DMS153 treated with DMSO at 0.1 percent for 48 hours (cell line): ENCODE results near the gene ACOX1.

Source experiments
- DNase-seq: peaks from one replicate; lab custom pipeline; 2025; ENCODE audit not compliant: unreplicated experiment; lab: John Stamatoyannopoulos, UW

ACOX1 gene

DNA sequence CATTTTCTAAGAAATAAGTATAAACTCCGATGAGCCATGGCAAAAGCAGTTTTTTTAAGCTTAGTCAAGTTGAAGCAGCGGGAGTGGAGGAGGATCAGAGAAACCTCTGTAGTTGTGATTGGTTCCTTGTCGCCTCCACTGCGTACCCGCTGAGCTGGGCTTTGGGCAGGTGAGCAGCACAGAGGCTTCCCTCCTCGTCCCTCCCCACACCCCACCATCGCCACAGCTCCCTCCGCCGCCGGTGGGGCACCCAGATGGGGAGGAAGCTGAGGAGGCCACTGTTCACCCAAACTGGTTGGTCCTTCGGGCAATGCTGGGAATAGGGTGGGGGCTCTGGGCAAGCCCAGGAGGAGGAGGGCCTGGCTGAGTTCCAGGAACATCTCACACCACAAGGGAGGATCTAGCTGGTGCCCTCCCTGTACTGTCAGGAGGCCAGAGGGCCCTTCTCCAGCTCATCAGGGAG is 69.1 kb downstream of the ACOX1 start:
- peak; percentile 87 for DNase-seq

GRCh38 chr17:75909051-75909811 is 69.7 kb downstream of the ACOX1 start:
- peak; percentile 87 for DNase-seq

GRCh38 chr17:75908201-75908600 is 70.8 kb downstream of the ACOX1 start:
- DNase-seq, result peak; percentile 51

GRCh38 chr17:75906143-75906884 is 72.7 kb downstream of the ACOX1 start:
- DNase-seq, result no peak

DNA sequence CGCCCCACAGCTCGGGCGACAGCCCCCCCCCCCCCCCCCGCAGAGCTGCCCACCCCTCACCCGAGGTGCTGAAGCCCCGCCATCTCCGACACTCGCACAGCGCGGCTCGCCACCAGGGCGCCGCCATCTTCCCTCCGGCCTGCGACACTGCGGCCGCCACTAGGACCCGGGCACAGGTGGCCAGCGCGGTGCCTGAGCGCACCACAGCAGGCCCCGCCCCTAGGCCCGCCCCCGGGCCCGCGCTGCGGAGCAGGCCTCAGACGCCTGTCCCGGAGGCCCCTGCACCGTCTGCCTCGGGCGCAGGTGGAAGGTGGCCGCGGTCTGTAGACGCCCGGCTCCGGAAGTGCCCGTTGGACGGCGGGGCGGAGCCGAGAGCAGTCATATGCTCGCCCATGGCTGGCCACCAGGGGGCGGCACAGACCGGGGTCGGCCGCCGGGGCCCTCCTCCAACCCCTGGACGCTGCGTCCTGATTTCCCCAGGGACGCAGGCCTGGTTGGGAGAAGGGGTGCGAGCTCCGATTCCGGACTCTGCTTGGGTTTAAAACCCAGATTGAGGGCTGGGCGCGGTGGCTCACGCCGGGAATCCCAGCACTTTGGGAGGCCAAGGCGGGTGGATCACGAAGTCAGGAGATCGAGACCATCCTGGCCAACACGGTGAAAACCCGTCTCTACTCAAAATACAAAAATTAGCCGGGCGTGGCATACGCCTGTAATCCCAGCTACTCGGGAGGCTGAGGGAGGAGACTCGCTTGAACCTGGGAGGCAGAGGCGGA is 74.0 kb downstream of the ACOX1 start, which contains the start of gene MRPL38:
MRPL38 (minus strand) TSS at position 136 of the 773 bp plus-strand sequence; CDS start at position 127, 9 bp downstream.
- peak; percentile 90 for DNase-seq

DNA sequence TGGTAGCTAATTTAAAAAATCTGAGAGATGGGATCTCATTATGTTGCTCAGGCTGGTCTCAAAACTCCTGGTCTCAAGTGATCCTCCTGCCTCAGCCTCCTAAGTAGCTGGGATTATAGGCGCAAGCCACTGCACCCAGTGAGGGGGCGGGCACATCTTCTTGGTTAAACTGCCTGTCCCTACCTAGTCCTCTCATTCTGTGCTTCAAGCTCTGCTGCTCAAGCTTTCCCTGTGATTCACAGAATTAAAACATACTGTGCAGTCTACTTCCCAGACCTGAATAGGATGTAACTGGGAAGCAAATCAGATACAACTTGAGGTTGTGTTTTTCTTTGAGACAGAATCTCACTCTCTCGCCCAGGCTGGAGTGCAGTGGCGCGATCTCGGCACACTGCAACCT is 76.6 kb downstream of the ACOX1 start:
- DNase-seq, result no peak

DNA sequence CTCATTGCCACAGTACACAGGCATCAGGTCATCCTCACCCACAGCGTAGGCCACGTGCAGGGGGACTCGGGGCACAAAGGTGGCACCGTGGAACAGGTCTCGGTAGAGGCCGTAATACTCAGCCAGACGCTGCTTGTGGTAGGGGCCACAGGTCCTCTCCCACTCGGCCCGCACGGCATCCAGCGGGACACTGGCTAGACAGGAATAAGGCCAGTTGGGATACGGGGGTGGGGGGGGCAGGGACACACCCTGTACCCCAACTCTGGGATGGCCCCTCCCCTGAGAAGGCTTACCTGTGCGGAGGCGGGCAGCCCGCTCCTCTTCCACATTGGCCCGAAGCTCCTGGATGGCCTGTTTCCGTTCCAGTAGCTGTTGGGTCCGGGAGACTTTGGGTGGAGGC is 77.2 kb downstream of the ACOX1 start:
- DNase-seq, result no peak

- DNase-seq, result no peak
These were observed 78.1 kb downstream of the ACOX1 start for GRCh38 chr17:75900691-75901533.

DNA sequence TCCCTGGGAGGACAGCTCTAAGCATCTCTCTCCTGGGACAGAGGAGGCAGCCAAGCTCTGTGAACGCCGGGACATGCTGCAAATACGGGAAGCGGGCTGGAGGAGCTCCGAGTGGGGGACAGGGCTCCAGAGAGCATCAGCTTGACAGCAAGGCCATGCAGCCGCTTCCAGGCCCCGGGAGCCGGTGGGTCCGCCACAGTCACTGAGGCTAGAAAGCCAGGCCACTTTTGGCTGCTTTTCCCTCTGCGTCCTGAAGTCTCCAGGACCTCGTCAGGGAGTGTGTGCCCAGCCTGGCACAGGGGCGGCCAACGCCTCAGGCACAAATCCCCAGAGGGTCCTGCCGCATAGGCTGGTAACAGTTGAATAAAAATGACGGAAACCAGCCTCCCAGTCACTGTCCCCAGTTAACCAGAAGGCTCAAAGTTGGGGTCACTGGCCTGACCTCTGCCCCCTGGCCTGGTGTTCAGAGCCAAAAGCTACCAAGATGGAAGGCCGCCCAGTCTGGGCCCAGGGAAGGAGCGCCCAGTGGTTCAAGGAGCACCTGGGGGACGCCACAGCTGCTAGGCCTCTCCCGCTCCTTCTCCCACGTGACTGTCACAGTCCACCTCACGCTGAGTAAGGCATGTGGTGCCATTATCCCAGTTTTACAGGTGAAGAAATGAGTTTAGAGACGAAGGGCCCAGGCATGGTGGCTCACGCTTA is 79.0 kb downstream of the ACOX1 start:
- no peak for DNase-seq

DNA sequence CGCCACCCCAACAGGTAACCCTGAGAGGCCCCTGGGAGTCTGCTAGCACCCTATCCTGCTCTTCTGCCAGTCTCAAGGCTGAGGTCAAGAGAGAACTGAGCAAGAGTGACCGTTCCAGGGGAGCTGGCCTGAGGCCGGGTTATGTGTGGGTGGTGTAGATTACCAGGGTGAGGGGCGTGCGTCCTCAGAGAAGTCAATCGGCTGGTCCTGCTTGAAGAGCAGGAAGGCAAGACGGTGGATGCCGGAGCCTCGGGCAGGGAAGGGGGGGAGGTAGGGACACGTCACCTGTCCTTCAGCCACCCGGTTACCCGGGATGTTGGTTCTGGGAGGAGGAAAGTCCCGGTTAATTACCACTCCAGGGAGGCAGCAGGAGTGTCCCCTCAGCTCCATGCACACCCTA is 79.6 kb downstream of the ACOX1 start:
- no peak for DNase-seq

GRCh38 chr17:75898791-75899190 is 80.2 kb downstream of the ACOX1 start:
- DNase-seq, result no peak

DNA sequence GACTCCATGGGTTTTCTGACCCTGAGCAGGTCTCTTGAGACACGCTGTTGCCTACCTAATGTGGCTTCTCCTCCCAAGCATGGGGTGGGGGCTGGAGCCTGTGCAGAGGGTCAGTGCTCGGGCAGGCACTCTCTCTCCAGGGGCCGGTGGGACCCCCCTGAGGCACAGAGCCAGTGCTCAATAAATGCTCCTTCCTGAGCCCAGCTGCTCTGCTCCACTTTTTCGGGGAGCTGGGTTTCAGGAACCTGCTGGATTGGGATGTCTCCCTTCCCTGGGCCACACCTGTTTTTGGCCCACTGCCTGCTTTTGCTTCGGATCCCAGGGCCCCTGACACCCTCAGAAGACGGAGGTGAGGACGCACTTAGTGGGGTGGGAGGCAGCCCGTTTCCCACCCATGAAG is 80.9 kb downstream of the ACOX1 start:
- no peak for DNase-seq

DNA sequence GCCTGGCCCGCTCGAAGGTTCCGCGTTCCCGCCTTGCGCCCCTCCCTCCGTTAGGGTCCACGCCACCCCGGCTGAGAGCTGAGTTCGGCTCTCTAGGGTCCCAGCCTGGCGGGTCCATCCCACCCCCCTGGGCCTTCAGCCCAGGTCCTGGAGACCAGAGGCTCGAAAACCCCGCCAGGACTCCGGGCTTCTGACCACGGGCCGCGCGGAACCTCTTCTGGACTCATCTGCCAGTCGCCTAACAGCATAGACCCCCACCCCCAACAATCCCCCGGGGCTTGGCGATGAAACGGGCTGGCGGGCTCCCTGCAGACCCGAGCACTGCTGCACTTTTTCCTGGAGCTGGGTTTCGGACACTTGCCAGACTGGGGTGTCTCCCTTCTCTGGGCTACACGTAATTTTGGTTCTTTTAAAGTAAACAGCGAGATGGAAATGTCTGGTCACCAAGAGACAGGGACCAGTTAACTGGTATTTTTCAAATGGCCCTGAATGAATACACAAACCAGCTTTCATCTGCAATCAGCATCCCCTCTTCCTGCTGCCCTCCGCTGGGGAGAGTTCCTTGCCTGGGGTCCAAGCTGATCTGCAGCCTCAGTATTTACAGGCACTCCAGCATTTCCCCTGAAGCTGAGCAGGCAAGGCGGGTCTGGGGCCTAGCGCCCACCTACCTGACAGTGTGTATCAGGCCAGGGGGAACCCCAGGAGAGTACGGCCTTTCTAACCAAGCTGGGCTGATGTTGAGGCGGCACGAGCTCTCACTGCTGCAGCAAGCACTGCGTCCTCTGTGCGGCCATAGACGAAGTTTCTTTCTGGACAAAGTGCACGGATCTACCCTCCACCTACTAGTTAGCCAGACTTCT is 81.6 kb downstream of the ACOX1 start:
- DNase-seq, result no peak

- peak; percentile 12 for DNase-seq
These were observed 82.4 kb downstream of the ACOX1 start, which contains the start of gene TRIM65 for GRCh38 chr17:75896415-75897159. TRIM65 (minus strand) TSS chr17:75896951; CDS start chr17:75896937, 14 bp downstream.

DNA sequence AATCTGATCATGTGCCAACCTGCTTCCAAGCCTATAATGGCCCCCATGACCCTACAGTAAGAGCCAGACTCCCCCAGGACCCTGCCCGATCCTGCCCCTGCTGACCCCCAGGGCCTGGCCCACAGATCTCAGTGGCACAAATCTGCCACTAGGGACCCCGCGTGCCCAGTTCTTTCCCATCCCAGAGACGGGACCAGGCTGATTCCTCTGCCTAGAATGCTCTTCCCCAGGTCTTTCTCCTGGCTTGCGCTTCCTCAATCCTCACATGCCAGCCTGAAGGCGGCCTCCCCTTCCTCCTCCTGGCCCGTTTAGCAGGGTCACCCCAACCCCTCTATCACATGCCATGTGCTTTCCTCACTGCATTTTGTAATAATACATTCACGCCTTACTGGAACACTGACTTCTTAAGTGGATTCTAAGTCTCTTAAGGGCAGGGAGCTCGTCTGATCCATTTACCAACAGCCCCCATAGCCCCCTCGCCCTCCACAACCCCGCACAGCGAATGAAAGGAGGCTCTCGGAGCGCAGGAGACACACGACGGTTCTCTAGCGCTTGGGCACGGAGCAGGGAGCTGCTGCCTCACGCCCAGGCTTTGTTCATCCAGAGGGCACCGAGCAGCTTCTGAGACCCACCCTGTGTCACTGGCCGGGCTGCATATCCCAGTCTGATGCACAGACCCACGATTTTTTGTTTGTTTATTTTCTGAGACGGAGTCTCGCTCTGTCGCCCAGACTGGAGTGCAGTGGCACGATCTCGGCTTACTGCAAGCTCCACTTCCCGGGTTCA is 83.4 kb downstream of the ACOX1 start:
- DNase-seq, result no peak

- DNase-seq, result no peak
These were observed 84.8 kb downstream of the ACOX1 start for GRCh38 chr17:75894049-75894733.
